HG02938 (cell line): ENCODE measurements around the gene IL1RL2.

Experiments used
- ATAC-seq: cut with Tn5 transposase; IDR thresholded peaks from one replicate; pipeline ENCODE4 v1.9.1; 2021; ENCODE audit warnings: mild to moderate bottlenecking, moderate library complexity; ENCODE audit not compliant: unreplicated experiment

The IL1RL2 gene

GRCh38 chr2:102193074-102193473 lies 6.3 kb downstream of the IL1RL2 start:
- no peak for ATAC-seq

- no peak for ATAC-seq
These were observed 7.9 kb downstream of the IL1RL2 start for GRCh38 chr2:102194609-102195268.

DNA sequence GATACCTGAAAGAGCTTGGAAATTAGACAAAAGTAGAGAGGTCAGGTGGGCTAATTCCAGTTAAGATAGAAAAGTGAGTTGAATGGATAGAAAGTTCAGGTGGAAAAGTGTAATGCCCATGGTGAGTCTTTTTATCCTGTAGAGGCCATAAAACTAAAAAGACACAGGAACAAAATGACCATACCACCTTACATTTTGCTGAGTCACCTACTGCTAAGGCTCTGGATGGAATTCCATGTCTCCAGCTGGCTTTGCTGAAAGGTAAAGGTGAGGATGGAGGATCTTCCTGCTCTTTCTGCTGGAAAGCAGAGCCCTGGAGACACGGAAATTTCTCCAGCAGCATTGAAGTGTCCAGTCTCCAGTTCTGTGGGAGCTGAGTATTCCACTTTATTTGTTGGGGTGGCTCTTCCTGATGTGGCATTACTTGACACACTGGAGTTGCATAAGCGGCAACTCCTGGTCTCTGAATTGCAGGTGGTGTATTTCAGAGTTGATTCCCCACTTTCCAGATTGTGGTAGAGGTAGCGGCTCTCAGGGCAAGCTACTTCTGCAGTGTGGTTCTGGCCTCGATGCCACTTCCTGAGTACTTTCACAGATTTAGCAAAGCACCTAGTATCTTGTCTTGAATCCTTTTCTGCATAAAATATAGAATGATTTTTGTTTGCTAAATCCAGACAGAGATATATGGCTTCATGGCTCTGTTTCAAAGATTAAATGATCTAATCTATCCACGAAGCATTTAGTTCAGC lies 10.7 kb downstream of the IL1RL2 start:
- ATAC-seq = no peak

DNA sequence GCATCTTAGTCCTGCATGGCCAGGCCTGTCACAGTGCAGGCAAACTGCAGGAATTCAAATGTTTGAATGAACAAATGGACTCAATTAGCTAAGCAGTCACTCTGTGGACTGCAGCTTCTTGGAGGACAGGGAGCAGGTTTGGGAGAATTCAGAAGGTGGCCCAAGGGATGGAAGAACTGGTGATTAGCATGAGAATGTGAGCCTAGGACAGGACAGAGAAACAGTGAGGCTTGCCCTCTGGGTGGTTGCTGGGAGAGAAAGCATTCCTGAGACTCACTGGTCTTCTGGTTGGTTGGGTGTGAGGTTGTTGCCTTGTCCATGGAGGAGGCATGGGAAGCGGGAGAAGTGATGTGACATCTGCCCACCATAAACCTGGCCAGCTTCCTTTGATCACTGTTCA lies 13.7 kb downstream of the IL1RL2 start:
- ATAC-seq = no peak

DNA sequence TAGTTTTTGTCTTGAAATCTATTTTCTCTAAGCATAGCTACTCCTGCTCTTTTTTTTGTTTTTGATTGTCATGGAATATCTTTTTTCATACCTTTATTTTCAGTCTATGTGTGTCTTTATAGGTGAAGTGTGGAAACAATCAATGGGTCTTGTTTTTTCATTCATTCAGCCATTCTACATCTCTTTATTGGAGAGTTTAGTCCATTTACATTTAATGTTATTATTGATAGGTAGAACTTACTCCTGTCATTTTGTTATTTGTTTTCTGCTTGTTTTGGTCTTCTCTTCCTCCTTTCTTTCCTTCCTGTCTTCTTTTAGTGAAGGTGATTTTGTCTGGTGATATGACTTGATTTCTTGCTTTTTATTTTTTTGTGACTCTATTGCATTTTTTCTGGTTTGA lies 17.8 kb downstream of the IL1RL2 start:
- ATAC-seq = no peak

- no peak for ATAC-seq
These were observed 20.0 kb downstream of the IL1RL2 start for GRCh38 chr2:102206666-102207341.

DNA sequence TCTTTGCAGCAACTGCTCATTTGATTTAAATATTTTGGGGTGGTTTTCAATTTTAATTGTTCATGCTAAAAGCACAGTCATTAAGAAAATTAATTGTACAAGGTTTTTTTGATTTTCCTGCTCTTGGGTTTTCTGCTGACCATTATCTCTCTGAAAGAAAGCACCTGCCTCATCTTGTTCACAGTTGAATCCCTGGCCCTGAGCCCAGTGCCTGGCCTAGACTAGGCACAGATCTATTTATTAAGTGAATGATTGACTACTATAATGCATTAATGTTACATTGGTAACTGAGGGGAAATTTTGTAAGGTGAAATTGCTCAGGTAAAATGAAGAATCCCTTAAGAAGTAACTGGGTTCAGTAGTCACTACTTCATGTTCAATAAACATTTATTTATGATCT lies 22.0 kb downstream of the IL1RL2 start:
- ATAC-seq = no peak

- no peak for ATAC-seq
These were observed 22.7 kb downstream of the IL1RL2 start for GRCh38 chr2:102209474-102209873.

GRCh38 chr2:102217032-102217431 lies 30.2 kb downstream of the IL1RL2 start:
- ATAC-seq = no peak

GRCh38 chr2:102224824-102225739 lies 38.3 kb downstream of the IL1RL2 start:
- no peak for ATAC-seq

DNA sequence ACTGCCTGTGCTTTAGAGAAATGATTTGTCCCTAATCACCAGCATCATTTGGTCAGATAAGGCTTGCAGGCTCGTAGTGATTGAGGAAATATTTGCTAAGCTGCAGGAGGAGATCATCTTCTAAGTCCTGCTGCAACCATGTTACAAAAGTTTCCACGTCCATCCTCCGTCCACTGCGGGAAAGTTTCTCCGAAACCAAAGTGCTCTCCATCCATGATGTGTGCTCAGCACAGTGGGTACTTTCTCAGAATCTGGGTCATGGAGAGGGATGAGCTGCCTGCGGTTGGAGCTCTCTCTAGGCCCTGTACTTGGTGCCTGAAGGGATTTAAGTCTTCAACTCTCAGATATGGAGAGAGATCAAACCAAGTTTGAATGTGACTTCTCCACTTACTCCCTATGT lies 39.3 kb downstream of the IL1RL2 start:
- no peak for ATAC-seq

GRCh38 chr2:102226612-102227391 lies 40.0 kb downstream of the IL1RL2 start:
- no peak for ATAC-seq

- ATAC-seq = no peak
These were observed 42.4 kb downstream of the IL1RL2 start for GRCh38 chr2:102229141-102229769.

DNA sequence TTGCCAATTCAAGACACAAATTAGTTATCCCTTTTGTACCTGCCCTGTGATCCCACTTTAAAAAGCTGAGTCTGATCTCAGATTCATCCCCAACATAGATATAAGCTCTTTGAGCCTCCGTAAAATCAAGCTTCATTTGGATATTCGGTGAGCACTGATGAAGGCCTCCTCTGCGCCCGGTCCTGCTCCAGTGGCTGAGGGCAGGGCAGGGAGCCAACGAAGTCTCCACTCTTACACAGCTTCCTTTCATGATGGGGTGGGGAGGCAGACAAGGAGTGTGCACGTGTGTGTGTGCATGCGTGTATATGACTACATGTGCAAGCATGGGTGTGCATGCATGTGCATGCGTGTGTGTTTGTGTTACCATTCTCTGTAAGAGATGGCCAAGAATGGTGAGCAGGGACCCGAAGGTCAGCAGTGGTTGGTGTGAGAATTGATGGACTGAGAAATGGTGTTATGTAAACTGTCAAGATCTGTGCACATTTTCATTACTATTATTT lies 43.6 kb downstream of the IL1RL2 start:
- no peak for ATAC-seq

DNA sequence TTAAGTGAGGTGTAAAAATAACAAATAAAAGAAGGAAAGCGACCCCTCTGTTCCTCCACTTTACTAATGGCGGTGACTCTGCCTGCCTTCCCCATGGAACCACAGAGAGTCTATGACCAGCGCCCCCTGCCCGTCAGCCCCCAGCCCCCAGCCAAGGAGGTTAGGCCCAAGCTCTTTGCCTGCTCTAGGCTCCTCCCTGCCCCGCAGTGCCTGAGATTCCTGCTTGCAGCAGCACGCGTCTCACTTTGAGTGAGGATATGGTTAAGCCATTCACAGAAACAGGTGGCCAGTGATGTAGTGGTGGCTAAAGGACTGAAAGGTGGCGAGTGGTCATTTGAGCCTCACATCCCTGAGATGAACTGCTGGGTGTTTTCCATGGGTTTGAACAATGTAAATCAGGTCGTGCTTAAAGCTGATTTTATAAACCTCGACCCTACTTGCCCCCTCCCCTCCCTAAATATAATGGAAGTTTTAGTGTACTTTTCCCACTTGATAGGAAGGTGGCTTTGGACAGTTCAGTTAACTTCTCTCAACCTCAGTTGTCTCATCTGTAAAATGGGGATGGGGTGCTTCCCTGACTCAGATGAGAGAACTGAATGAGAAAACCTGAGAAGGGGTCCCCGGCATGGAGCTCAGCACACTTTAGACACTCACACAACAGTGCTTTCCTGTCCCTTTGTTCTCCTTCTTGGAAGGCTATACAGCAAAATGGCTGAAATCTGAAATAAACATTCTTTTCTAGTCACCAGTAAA lies 46.5 kb downstream of the IL1RL2 start:
- ATAC-seq = no peak

DNA sequence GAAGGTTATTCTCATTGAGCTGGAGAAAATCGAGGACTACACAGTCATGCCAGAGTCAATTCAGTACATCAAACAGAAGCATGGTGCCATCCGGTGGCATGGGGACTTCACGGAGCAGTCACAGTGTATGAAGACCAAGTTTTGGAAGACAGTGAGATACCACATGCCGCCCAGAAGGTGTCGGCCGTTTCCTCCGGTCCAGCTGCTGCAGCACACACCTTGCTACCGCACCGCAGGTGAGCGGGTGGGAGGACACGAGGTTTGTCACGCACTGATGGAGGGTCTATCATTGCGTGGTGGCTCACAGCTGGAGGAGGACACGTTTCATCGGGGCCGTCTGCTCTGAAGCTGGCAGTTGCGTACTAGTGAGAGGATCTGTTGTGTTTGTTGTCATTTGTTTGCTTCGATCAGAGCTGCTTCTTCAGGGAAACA lies 48.2 kb downstream of the IL1RL2 start:
- no peak for ATAC-seq

DNA sequence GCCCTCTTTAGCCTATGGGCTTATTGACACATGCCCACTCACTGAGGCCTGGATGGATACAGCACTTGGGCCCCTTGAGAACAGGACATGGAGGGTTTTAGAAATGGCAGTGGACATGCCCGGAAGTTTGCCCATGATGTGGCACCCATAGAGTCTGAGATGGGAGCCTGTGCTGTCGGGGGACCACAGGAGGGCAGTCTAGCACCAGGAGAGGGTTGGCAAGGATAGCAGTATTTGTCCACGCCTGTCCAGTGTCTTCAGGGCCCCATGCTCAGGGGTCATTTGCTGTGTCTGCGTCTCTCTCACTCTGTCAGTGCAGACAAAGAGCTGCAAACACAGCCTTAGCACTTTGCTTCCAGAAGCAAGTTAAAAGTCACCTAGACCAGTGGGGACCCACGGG lies 48.7 kb downstream of the IL1RL2 start:
- ATAC-seq = no peak

DNA sequence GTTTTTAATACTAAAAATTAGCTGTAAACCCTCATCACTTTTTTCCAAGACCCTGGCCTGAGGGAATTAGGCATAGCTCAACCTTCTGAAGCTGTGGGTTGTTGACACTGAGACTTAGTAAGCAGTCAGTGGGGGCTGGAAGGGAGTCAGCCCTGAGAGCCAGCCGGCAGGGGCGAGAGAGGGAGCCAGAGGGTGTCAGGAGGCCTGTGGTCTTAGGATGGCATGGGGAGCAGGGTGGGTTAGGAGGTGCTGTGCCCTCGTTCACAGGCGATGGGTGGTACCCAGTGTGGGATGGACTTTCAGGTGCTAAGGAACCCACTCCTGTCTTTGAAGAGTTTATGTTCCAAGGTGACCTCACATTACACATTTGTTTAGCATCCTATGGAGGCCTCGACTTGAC lies 49.3 kb downstream of the IL1RL2 start:
- ATAC-seq = no peak

DNA sequence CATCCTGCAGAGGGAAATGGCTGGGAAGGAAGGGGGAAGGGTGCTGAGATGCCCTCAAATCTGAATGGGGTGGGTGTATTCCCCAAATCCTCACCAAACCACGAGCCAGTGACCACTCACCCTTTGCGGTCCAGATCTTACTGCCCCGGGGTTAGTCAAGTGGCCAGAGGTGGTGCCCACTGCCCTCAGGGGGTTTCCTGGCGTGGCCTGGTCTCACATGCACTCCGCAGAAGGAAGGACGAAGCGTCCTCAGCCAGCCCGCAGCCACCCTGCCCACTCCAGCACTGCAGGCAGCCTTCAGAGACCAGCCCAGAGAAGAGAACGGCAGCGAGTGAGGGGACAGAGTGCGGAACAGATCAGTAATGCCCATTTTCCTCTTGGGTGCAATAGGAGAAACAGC lies 50.4 kb downstream of the IL1RL2 start:
- ATAC-seq = no peak
